MM.1S (cell line): ENCODE data around the gene STX3.

Source experiments
- DNase-seq: peaks from one replicate; pipeline ENCODE4 v3.0.0-alpha.2; 2015
- H2AFZ ChIP-seq: fragments of 300-600 bp; sonication (generic); 2 replicates; pipeline ENCODE4 v1.6.0; 2016; ENCODE audit warnings: antibody characterized with exemption, low read length
- H3F3A ChIP-seq: fragments of 300-600 bp; sonication (generic); 2 replicates; pipeline ENCODE4 v1.6.1; 2016; ENCODE audit warnings: mild to moderate bottlenecking, antibody characterized with exemption, low read length, moderate library complexity, mixed read lengths; ENCODE audit not compliant: insufficient read depth
- H3K27ac ChIP-seq: fragments of 300-600 bp; sonication (generic); 2 replicates; pipeline ENCODE4 v1.5.1; 2016; ENCODE audit warnings: mild to moderate bottlenecking, low read length
- H3K27me3 ChIP-seq: fragments of 300-600 bp; sonication (generic); replicated peaks from 2 replicates; pipeline ENCODE4 v1.6.0; 2016; ENCODE audit warnings: low read length; ENCODE audit not compliant: insufficient read depth
- H3K36me3 ChIP-seq: fragments of 300-600 bp; sonication (generic); replicated peaks from 2 replicates; pipeline ENCODE4 v1.6.1; 2016; ENCODE audit warnings: mild to moderate bottlenecking, low read length, mixed read lengths; ENCODE audit not compliant: insufficient read depth
- H3K4me1 ChIP-seq: fragments of 300-600 bp; sonication (generic); 2 replicates; pipeline ENCODE4 v1.6.1; 2016; ENCODE audit warnings: low read length, mixed read lengths
- H3K4me2 ChIP-seq: fragments of 300-600 bp; sonication (generic); 2 replicates; pipeline ENCODE4 v1.6.0; 2016; ENCODE audit warnings: low read depth, low read length
- H3K4me3 ChIP-seq: fragments of 300-600 bp; sonication (generic); 2 replicates; pipeline ENCODE4 v1.5.1; 2016; ENCODE audit warnings: low read length, mixed read lengths
- H3K79me2 ChIP-seq: fragments of 300-600 bp; sonication (generic); 2 replicates; pipeline ENCODE4 v1.6.1; 2016; ENCODE audit warnings: mixed run types, low read length, mixed read lengths
- H3K9ac ChIP-seq: fragments of 300-600 bp; sonication (generic); 2 replicates; pipeline ENCODE4 v1.6.1; 2016; ENCODE audit warnings: low read length, mixed read lengths
- H3K9me2 ChIP-seq: fragments of 300-600 bp; sonication (generic); replicated peaks from 2 replicates; pipeline ENCODE4 v1.6.1; 2016; ENCODE audit warnings: mild to moderate bottlenecking, low read length, mixed read lengths; ENCODE audit not compliant: insufficient read depth
- H3K9me3 ChIP-seq: fragments of 300-600 bp; sonication (generic); replicated peaks from 2 replicates; pipeline ENCODE4 v1.6.1; 2016; ENCODE audit warnings: mild to moderate bottlenecking, low read length, mixed read lengths; ENCODE audit not compliant: insufficient read depth
- H4K20me1 ChIP-seq: fragments of 300-600 bp; sonication (generic); 2 replicates; pipeline ENCODE4 v1.6.1; 2016; ENCODE audit warnings: mild to moderate bottlenecking, low read length, moderate library complexity, mixed read lengths; ENCODE audit not compliant: insufficient read depth
- EZH2 ChIP-seq: fragments of 300-600 bp; sonication (generic); optimal IDR thresholded peaks from 2 replicates; pipeline ENCODE3; 2017; ENCODE audit warnings: low read depth, mild to moderate bottlenecking, antibody characterized with exemption, low read length, mixed read lengths
- EZH2phosphoT487 ChIP-seq: fragments of 300-600 bp; sonication (generic); IDR thresholded peaks from 2 replicates; pipeline ENCODE4 v1.6.1; 2018; ENCODE audit warnings: antibody characterized with exemption, low read length
- TF ChIP-seq, protein P1 (sequence below): fragments of 300-600 bp; sonication (generic); IDR thresholded peaks from 2 replicates; pipeline ENCODE4 v1.5.1; 2016; ENCODE audit warnings: antibody characterized with exemption, low read length, mixed read lengths

Gene STX3

DNA sequence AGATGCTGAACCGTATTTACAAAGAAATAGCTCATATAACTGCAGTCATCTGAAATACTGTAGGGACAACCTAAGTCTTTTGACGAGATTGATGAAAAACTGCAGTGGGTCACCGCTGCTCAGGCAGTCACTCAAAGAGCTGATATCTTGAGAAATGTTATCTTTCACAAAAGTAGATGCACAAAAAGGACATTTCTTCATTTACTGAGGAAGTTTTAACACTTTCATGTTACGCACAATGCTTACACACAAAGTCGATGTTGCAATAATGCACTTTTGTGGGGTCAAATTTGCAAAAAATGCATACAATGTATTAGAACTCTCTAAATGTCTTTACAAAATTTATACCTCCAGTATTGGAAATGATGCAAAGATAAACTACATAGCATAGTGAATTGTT lies 25.3 kb upstream of the STX3 start:
- Histone ChIP-seq H3K79me2 (no peaks in the 10 kb centered on the region), H3K4me3 (no peak overlapping the region), H2AFZ (no peak overlapping the region), H3K4me2 (no peak overlapping the region), H3K9ac (no peak overlapping the region), H3F3A (no peaks in the 10 kb centered on the region), H3K9me2 (no peaks in the 10 kb centered on the region), H3K27me3 (no peaks in the 10 kb centered on the region), H3K27ac (no peak overlapping the region), H3K4me1 (no peaks in the 10 kb centered on the region), H3K36me3 (no peaks in the 10 kb centered on the region), H4K20me1 (no peaks in the 10 kb centered on the region), H3K9me3 (no peaks in the 10 kb centered on the region)
- no peak for DNase-seq
- TF ChIP-seq, protein P1, sequence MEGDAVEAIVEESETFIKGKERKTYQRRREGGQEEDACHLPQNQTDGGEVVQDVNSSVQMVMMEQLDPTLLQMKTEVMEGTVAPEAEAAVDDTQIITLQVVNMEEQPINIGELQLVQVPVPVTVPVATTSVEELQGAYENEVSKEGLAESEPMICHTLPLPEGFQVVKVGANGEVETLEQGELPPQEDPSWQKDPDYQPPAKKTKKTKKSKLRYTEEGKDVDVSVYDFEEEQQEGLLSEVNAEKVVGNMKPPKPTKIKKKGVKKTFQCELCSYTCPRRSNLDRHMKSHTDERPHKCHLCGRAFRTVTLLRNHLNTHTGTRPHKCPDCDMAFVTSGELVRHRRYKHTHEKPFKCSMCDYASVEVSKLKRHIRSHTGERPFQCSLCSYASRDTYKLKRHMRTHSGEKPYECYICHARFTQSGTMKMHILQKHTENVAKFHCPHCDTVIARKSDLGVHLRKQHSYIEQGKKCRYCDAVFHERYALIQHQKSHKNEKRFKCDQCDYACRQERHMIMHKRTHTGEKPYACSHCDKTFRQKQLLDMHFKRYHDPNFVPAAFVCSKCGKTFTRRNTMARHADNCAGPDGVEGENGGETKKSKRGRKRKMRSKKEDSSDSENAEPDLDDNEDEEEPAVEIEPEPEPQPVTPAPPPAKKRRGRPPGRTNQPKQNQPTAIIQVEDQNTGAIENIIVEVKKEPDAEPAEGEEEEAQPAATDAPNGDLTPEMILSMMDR: no peak
- TF ChIP-seq EZH2phosphoT487 (no peak), EZH2 (no peak)

DNA sequence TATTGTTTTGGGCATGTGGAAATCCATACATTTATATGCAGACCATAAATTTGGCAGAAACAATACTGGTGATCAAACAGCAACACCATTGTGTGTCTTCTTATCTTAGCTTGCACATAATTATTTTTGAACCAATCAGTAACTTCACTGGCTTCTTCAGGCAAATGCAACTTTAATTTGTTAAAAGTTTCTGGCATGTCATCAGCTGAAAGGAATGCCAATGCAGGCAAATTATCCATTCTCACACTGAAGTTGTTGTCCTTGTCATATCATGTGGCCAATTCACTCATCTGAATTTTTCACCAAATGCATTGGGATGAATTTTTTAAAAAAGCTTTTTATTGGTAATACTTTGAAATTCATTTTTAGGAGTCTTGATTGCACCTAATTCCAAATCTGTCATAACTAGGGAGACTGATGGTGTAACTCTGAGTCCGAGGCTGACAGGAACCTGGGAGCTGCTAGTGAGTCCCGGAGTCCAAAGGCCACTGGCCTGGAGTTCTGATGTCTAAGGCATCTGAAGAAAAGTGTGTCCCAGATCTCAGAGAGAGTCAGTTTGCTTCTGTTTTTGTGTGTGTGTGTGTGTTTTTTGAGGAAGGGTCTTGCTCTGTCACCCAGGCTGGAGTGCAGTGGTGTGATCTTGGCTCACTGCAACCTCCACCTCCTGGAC lies 24.1 kb upstream of the STX3 start:
- TF ChIP-seq EZH2 (no peak), EZH2phosphoT487 (no peak)
- TF ChIP-seq, protein P1: no peak
- Histone ChIP-seq H3K4me3 (no peak overlapping the region), H3F3A (no peaks in the 10 kb centered on the region), H3K27me3 (no peaks in the 10 kb centered on the region), H3K9me2 (no peaks in the 10 kb centered on the region), H3K9me3 (no peaks in the 10 kb centered on the region), H3K4me2 (no peak overlapping the region), H4K20me1 (no peaks in the 10 kb centered on the region), H3K36me3 (no peaks in the 10 kb centered on the region), H3K79me2 (no peaks in the 10 kb centered on the region), H2AFZ (no peak overlapping the region), H3K27ac (no peak overlapping the region), H3K4me1 (no peaks in the 10 kb centered on the region), H3K9ac (no peak overlapping the region)
- DNase-seq: no peak

DNA sequence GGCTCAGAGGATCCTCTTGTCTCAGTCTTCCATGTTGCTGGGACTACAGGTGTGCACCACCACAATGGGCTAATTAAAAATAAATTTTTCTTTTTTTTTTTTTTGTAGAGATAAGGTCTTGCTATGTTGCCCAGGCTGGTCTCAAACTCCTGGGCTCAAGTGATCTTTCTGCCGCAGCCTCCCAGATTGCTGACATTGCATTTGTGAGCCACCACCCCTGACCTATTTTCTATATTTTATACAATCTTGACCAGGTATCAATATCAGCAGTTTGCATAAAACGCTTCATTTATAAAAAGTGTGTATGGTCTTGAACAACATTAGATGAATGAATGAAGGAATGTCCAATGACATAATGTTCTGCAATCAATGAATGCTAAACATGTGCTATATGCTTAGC lies 9.1 kb upstream of the STX3 start:
- DNase-seq: no peak
- Histone ChIP-seq H3K36me3 (no peaks in the 10 kb centered on the region), H3K79me2 (no peaks in the 10 kb centered on the region), H3K4me2 (no peak overlapping the region), H3K4me3 (no peak overlapping the region), H3F3A (no peaks in the 10 kb centered on the region), H3K9ac (no peak overlapping the region), H2AFZ (no peak overlapping the region), H3K9me3 (no peaks in the 10 kb centered on the region), H3K9me2 (no peaks in the 10 kb centered on the region), H3K27ac (no peak overlapping the region), H3K27me3 (no peaks in the 10 kb centered on the region), H3K4me1 (no peaks in the 10 kb centered on the region), H4K20me1 (no peaks in the 10 kb centered on the region)
- TF ChIP-seq EZH2: no peak
- no peak for TF ChIP-seq EZH2phosphoT487
- TF ChIP-seq, protein P1: no peak
